ENCODE measurements around the gene SERINC3. TPM values are rescaled to one million over a fixed set of nuclear protein-coding genes. Genes with fewer than 3 reads are reported as not detected.

SERINC3 gene
- total and polyA plus RNA-seq, 2 of the 13 experiments (the other 11 are each of a cell fraction or from before 2014, with no cell fraction given), result 82.0 to 226 TPM

DNA sequence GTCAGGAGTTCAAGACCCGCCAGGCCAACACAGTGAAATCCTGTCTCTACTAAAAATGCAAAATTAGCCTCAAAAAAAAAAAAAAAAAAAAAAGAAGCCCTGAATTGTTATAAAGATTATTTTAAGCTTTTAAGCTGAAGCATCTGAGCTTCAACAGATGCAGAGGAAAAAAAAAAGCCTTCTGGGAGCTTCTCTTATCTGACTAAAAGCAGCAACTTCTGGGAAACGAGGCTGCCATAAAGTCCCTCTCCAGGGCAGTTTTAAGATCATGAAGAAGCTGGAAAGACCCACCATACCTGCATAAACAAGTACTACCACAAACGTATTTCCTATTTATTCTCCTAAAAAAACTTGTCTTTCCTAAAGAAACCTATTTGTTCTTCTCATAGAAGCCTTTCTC is 3.6 kb downstream of the SERINC3 start:
- Histone ChIP-seq H2AFZ (ENCODE audit: low read length) (no peak overlapping the region), H3K36me3 (replicated peaks in 1 of 2; ENCODE audit: control insufficient read depth in 1 of 2, insufficient read depth in 2 of 2, low read length in 2 of 2) (peaks cover 2 to 10% of the 10 kb centered on the region in 2 experiments; a peak in 3 of 5 replicates), H3K4me2 (ENCODE audit: low read depth, low read length) (no peak overlapping the region), H3K9ac (ENCODE audit: insufficient read depth, low read depth, low read length) (no peak overlapping the region), H3K27ac (ENCODE audit: extremely low read length, insufficient read depth, low read length) (no peak overlapping the region), H3K4me3 (replicated peaks in 1 of 3; ENCODE audit: insufficient read depth in 1 of 3, low read depth in 2 of 3, low read length in 3 of 3) (no peak overlapping the region), H3K9me3 (ENCODE audit: low read length) (no peaks in the 10 kb centered on the region), H3K79me2 (ENCODE audit: insufficient read depth, low read length) (peaks cover 74% of the 10 kb centered on the region), H3K27me3 (ENCODE audit: control insufficient read depth in 1 of 2, insufficient read depth in 2 of 2, low read length in 2 of 2) (no peaks in the 10 kb centered on the region; a peak in 1 of 5 replicates), H4K20me1 (ENCODE audit: insufficient read depth, low read length) (peaks cover 44% of the 10 kb centered on the region), H3K4me1 (ENCODE audit: insufficient read depth, low read length) (peaks cover 47% of the 10 kb centered on the region)
- CTCF ChIA-PET (ENCODE audit: low intra/inter-chr PET ratio, low total read pairs), result no interaction called here
- BruUV-seq (replicated peaks), result no TSS peak
- POLR2A ChIA-PET, result interaction anchor here (1.2 kb wide), 1 partner anchor 10 kb away, joined by 5 read pairs; no protein-coding TSS in a partner anchor
- DNase-seq (ENCODE audit: low spot score) (no peak), FAIRE-seq (no peak), ATAC-seq (no peak)
- in situ Hi-C loops (cut with HindIII; ENCODE audit: extremely low pct_ligation_motif_present, low pct_unique_long_range_greater_than_20kb) (no loop called here), intact Hi-C loops (cut with micrococcal nuclease; ENCODE audit: unreplicated experiment) (no loop called here)
- WGBS (ENCODE audit: low lambda C conversion rate), result 92% methylated on average over 3 of the region's 3 CpGs
- no peak for TF ChIP-seq IKZF1 (IDR thresholded peaks at IDR 0.05)
- no peak for TF ChIP-seq SMARCE1 (IDR thresholded peaks at IDR 0.05; ENCODE audit: borderline replicate concordance)
- TF ChIP-seq RORA (CRISPR knock-in tag; IDR thresholded peaks at IDR 0.05), result no peak

DNA sequence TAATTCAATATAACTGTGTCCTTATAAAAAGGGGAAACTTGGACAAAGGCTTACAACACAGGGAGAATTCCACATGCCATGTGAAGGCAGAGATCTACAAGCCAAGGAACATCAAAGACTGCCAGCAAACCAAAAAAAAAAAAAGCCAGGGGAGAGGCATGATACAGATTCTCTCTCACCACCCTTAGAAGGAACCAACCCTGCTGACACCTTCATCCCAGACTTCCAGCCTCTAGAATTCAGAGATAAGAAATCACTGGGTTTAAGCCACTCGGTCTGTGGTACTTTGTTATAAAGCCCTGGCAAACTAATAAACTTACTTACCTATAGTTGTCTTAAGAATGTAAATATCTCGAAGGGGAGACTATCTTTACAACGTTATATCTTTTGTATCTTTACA is 4.4 kb downstream of the SERINC3 start:
- ChIA-PET CTCF (ENCODE audit: low intra/inter-chr PET ratio, low total read pairs) (no interaction called here), POLR2A (interaction anchor here (2.2 kb wide), 1 partner anchor 14 kb away, joined by 6 read pairs; no protein-coding TSS in a partner anchor)
- DNase-seq (ENCODE audit: low spot score) (no peak), FAIRE-seq (no peak), ATAC-seq (no peak)
- H3K9ac ChIP-seq (ENCODE audit: insufficient read depth, low read depth, low read length), result no peak overlapping the region
- peaks cover 44% of the 10 kb centered on the region for H4K20me1 ChIP-seq (ENCODE audit: insufficient read depth, low read length)
- in situ Hi-C loops (cut with HindIII; ENCODE audit: extremely low pct_ligation_motif_present, low pct_unique_long_range_greater_than_20kb), result no loop called here
- H3K27ac ChIP-seq (ENCODE audit: extremely low read length, insufficient read depth, low read length), result no peak overlapping the region
- peaks cover 74% of the 10 kb centered on the region for H3K79me2 ChIP-seq (ENCODE audit: insufficient read depth, low read length)
- no peaks in the 10 kb centered on the region; a peak in 1 of 5 replicates for H3K27me3 ChIP-seq (ENCODE audit: control insufficient read depth in 1 of 2, insufficient read depth in 2 of 2, low read length in 2 of 2)
- H2AFZ ChIP-seq (ENCODE audit: low read length), result no peak overlapping the region
- H3K9me3 ChIP-seq (ENCODE audit: low read length), result no peaks in the 10 kb centered on the region
- H3K4me3 ChIP-seq (replicated peaks in 1 of 3; ENCODE audit: insufficient read depth in 1 of 3, low read depth in 2 of 3, low read length in 3 of 3), result no peak overlapping the region
- no TSS peak for BruUV-seq (replicated peaks)
- intact Hi-C loops (cut with micrococcal nuclease; ENCODE audit: unreplicated experiment), result no loop called here
- peaks cover 39% of the 10 kb centered on the region for H3K4me1 ChIP-seq (ENCODE audit: insufficient read depth, low read length)
- TF ChIP-seq KDM1A (CRISPR knock-in tag; IDR thresholded peaks at IDR 0.05), result no peak
- no peak overlapping the region for H3K4me2 ChIP-seq (ENCODE audit: low read depth, low read length)
- WGBS (ENCODE audit: low lambda C conversion rate), result 92% methylated on average over 3 of the region's 3 CpGs
- peaks cover 3 to 18% of the 10 kb centered on the region in 2 experiments; a peak in 4 of 5 replicates for H3K36me3 ChIP-seq (replicated peaks in 1 of 2; ENCODE audit: control insufficient read depth in 1 of 2, insufficient read depth in 2 of 2, low read length in 2 of 2)
